ENCODE data around the gene CAPN1. TPM values are rescaled to one million over a fixed set of nuclear protein-coding genes. Genes with fewer than 3 reads are reported as not detected.
A peak's percentile ranks its signal among the peaks of the same experiment; 100 is the strongest.

CAPN1 gene
- total and polyA plus RNA-seq, 2 experiments from 2014 or later: 106 to 145 TPM

DNA sequence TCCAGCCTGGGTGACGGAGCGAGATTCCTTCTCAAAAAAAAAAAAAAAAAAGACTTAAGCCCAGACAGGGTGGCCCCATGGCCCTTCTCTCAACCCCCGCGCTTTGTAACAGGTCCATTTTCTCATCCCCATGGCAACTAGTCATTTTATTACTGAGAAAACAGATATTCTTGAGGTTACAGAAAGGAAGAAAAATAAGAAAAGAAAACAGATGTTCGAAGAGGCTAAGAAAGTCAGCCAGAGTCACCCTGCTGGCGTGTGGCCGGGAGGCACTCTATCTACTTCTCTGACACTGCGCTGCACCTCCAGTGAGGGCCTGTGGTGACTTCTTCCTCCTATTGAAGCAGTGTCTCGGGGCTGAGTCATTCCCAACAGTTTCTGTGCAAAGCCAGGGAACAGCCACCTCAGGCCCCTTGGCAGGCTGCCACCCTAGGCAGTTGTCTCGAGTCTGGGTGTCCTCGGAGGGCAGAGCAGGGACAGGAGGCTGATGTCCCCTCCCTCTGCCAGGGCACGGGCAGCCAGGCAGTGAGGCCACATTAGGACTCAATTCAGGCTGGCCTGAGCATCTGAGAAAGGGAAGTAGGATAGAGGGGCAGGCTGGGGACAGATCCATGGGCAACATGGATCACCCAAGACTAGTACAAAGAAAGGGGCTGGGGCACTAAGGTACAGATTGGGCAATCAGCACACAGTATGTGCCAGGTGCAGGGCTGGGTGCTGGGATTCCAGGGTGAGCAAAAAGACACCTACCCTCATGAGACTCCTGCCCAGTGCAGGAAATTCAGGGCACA lies 31.0 kb upstream of the CAPN1 start:
- Histone ChIP-seq H4K20me1 (ENCODE audit: insufficient read depth) (no peaks in the 10 kb centered on the region), H3K4me3 (peak overlapping the region; percentile 30), H3K9me3 (ENCODE audit: low read depth) (no peaks in the 10 kb centered on the region), H3K27me3 (replicated peaks; ENCODE audit: insufficient read depth) (no peaks in the 10 kb centered on the region), H3K27ac (peak overlapping the region; percentile 53), H3K4me1 (ENCODE audit: insufficient read depth) (peaks cover 13% of the 10 kb centered on the region), H3K4me2 (ENCODE audit: unreplicated experiment) (peak overlapping the region; percentile 44), H3K9me2 (ENCODE audit: insufficient read depth) (no peaks in the 10 kb centered on the region), H2AFZ (0 out of 2 replicates have a peak overlapping the region, but pooled peaks have one; percentile 19), H3K79me2 (ENCODE audit: insufficient read depth) (no peaks in the 10 kb centered on the region), H3K9ac (peak overlapping the region; percentile 44), H3K36me3 (ENCODE audit: low read depth) (no peaks in the 10 kb centered on the region), H3F3A (ENCODE audit: insufficient read depth) (peaks cover 21% of the 10 kb centered on the region; the same call in 1 of the 2 replicates)
- WGBS, 2 experiments (ENCODE audit: low coverage in 1 of 2, low lambda C conversion rate in 2 of 2, missing lambda C conversion rate in 2 of 2): 3 to 6% methylated on average over 12 of the region's 12 CpGs
- no peak for TF ChIP-seq EZH2phosphoT487 (IDR thresholded peaks at IDR 0.05; ENCODE audit: insufficient read depth, low read depth)
- no peak for TF ChIP-seq EZH2 (IDR thresholded peaks at IDR 0.05; ENCODE audit: insufficient read depth, poor library complexity, severe bottlenecking)
- DNase-seq: peak; percentile 96
- in situ Hi-C loops (cut with MboI): no loop called here

DNA sequence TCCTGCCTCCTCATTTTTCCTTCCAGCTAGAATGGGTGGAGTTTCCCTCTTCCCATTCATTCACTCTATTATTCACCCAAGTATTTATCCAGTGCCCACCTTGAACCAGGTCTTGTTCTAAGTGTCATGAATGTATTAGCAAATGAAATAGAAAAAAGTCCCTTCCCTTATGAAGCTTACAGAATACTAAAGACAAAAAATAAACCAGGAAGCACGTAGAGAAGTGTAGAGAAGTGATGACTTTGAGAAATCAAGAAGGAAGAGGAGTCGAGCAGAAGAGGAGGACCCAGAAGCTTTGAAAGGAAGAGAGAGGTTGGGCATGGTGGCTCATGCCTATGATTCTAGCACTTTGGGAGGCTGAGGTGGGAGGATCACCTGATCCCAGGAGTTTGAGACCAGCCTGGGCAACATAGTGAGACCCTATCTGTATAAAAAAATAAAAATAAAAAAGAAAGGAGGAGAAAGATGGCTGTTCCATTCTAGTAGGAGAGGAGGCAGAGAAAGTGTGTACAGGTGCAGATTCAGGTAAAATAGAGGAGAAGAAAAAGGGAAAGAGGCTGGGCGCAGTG lies 30.3 kb upstream of the CAPN1 start:
- no peaks in the 10 kb centered on the region for H3K36me3 ChIP-seq (ENCODE audit: low read depth)
- peaks cover 21% of the 10 kb centered on the region; the same call in 1 of the 2 replicates for H3F3A ChIP-seq (ENCODE audit: insufficient read depth)
- no peaks in the 10 kb centered on the region for H3K9me3 ChIP-seq (ENCODE audit: low read depth)
- in situ Hi-C loops (cut with MboI): no loop called here
- no peak overlapping the region for H3K4me2 ChIP-seq (ENCODE audit: unreplicated experiment)
- H4K20me1 ChIP-seq (ENCODE audit: insufficient read depth): no peaks in the 10 kb centered on the region
- H3K4me1 ChIP-seq (ENCODE audit: insufficient read depth): peaks cover 13% of the 10 kb centered on the region
- H3K9me2 ChIP-seq (ENCODE audit: insufficient read depth): no peaks in the 10 kb centered on the region
- H3K79me2 ChIP-seq (ENCODE audit: insufficient read depth): no peaks in the 10 kb centered on the region
- H3K27ac ChIP-seq: no peak overlapping the region
- DNase-seq: no peak
- TF ChIP-seq EZH2phosphoT487 (IDR thresholded peaks at IDR 0.05; ENCODE audit: insufficient read depth, low read depth) (no peak), EZH2 (IDR thresholded peaks at IDR 0.05; ENCODE audit: insufficient read depth, poor library complexity, severe bottlenecking) (no peak)
- no peaks in the 10 kb centered on the region for H3K27me3 ChIP-seq (replicated peaks; ENCODE audit: insufficient read depth)
- WGBS, 2 experiments (ENCODE audit: low coverage in 1 of 2, low lambda C conversion rate in 2 of 2, missing lambda C conversion rate in 2 of 2): 49 to 58% methylated on average over 3 of the region's 3 CpGs
- H3K4me3 ChIP-seq: no peak overlapping the region
- H2AFZ ChIP-seq: no peak overlapping the region
- no peak overlapping the region for H3K9ac ChIP-seq

GRCh38 chr11:65152122-65152521 lies 29.6 kb upstream of the CAPN1 start:
- Histone ChIP-seq H3K9me2 (ENCODE audit: insufficient read depth) (no peaks in the 10 kb centered on the region), H2AFZ (no peak overlapping the region), H3K79me2 (ENCODE audit: insufficient read depth) (no peaks in the 10 kb centered on the region), H3K4me2 (ENCODE audit: unreplicated experiment) (no peak overlapping the region), H3K9me3 (ENCODE audit: low read depth) (no peaks in the 10 kb centered on the region), H3K36me3 (ENCODE audit: low read depth) (no peaks in the 10 kb centered on the region), H3K27me3 (replicated peaks; ENCODE audit: insufficient read depth) (no peaks in the 10 kb centered on the region), H3K9ac (no peak overlapping the region), H3F3A (ENCODE audit: insufficient read depth) (peaks cover 21% of the 10 kb centered on the region; the same call in 1 of the 2 replicates), H3K27ac (no peak overlapping the region), H3K4me1 (ENCODE audit: insufficient read depth) (peaks cover 13% of the 10 kb centered on the region), H3K4me3 (no peak overlapping the region), H4K20me1 (ENCODE audit: insufficient read depth) (no peaks in the 10 kb centered on the region)
- WGBS, 2 experiments (ENCODE audit: low coverage in 1 of 2, low lambda C conversion rate in 2 of 2, missing lambda C conversion rate in 2 of 2): 83 to 90% methylated on average over 2 of the region's 2 CpGs
- in situ Hi-C loops (cut with MboI): no loop called here
- no peak for TF ChIP-seq EZH2phosphoT487 (IDR thresholded peaks at IDR 0.05; ENCODE audit: insufficient read depth, low read depth)
- no peak for TF ChIP-seq EZH2 (IDR thresholded peaks at IDR 0.05; ENCODE audit: insufficient read depth, poor library complexity, severe bottlenecking)
- DNase-seq: no peak

GRCh38 chr11:65156256-65156655 lies 25.5 kb upstream of the CAPN1 start:
- Histone ChIP-seq H3K9me3 (ENCODE audit: low read depth) (no peaks in the 10 kb centered on the region), H4K20me1 (ENCODE audit: insufficient read depth) (no peaks in the 10 kb centered on the region), H3K36me3 (ENCODE audit: low read depth) (no peaks in the 10 kb centered on the region), H3K4me3 (no peak overlapping the region), H2AFZ (no peak overlapping the region), H3K4me1 (ENCODE audit: insufficient read depth) (no peaks in the 10 kb centered on the region), H3K27me3 (replicated peaks; ENCODE audit: insufficient read depth) (no peaks in the 10 kb centered on the region), H3F3A (ENCODE audit: insufficient read depth) (0 out of 2 replicates have a peak, but pooled peaks cover 2% of the 10 kb centered on the region), H3K27ac (no peak overlapping the region), H3K9ac (no peak overlapping the region), H3K4me2 (ENCODE audit: unreplicated experiment) (no peak overlapping the region), H3K79me2 (ENCODE audit: insufficient read depth) (no peaks in the 10 kb centered on the region), H3K9me2 (ENCODE audit: insufficient read depth) (no peaks in the 10 kb centered on the region)
- in situ Hi-C loops (cut with MboI): no loop called here
- 95 to 99% methylated on average over 3 of the region's 3 CpGs for WGBS, 2 experiments (ENCODE audit: low coverage in 1 of 2, low lambda C conversion rate in 2 of 2, missing lambda C conversion rate in 2 of 2)
- no peak for DNase-seq
- no peak for TF ChIP-seq EZH2 (IDR thresholded peaks at IDR 0.05; ENCODE audit: insufficient read depth, poor library complexity, severe bottlenecking)
- no peak for TF ChIP-seq EZH2phosphoT487 (IDR thresholded peaks at IDR 0.05; ENCODE audit: insufficient read depth, low read depth)
